ENCODE measurements around the gene ARHGAP12.

Gene ARHGAP12

DNA sequence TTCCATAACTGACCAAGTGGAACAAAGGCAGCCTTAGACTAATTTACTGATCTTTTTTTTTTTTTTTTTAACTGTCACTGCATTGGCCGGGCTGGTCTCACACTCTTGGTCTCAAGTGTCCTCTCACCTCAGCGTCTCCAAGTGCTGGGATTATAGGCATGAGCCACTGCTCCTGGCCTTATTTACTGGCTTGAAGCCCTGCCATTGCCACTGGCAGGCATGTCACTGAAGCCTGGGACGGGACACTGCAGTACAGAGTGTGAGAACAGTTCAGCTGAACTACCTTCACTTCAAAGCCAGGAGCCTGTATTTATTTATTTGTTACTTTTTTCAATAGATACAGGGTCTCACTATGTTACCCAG is 15.4 kb upstream of the ARHGAP12 start:
- Histone ChIP-seq H3K36me3 (ENCODE audit: insufficient read depth, low read depth, low read length) (no peaks in the 10 kb centered on the region), H3K9me3 (ENCODE audit: insufficient read depth, low read depth, low read length) (no peaks in the 10 kb centered on the region), H3K4me1 (ENCODE audit: insufficient read depth, low read length) (peaks cover 14% of the 10 kb centered on the region; the same call in 1 of the 2 replicates), H3K27me3 (ENCODE audit: insufficient read depth, low read length) (no peaks in the 10 kb centered on the region), H3K27ac (ENCODE audit: low read length) (no peak overlapping the region), H3K9ac (ENCODE audit: low read depth, low read length) (no peak overlapping the region), H3K4me3 (ENCODE audit: low read length) (no peak overlapping the region)

DNA sequence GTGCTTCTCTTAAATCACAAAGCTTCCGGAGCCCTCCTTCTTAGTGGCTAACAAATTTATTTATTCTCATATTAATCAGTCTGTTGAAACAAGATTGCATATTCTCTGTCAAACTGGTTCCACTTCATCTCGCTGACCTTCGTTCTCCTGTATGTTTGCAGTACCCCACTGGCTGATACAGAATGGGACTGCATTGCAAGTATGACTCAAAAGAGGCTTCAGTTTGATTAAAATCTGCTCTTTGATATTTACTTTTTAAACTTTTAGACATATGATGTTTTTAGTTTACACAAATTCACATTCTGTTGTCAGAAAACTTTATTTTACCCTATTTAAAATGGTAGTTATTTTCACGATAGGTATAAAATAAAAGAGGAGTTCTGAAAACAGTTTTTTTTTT is 14.3 kb upstream of the ARHGAP12 start:
- Histone ChIP-seq H3K9ac (ENCODE audit: low read depth, low read length) (no peak overlapping the region), H3K27ac (ENCODE audit: low read length) (no peak overlapping the region), H3K36me3 (ENCODE audit: insufficient read depth, low read depth, low read length) (no peaks in the 10 kb centered on the region), H3K9me3 (ENCODE audit: insufficient read depth, low read depth, low read length) (no peaks in the 10 kb centered on the region), H3K27me3 (ENCODE audit: insufficient read depth, low read length) (no peaks in the 10 kb centered on the region), H3K4me1 (ENCODE audit: insufficient read depth, low read length) (peaks cover 14% of the 10 kb centered on the region; the same call in 1 of the 2 replicates), H3K4me3 (ENCODE audit: low read length) (no peak overlapping the region)

DNA sequence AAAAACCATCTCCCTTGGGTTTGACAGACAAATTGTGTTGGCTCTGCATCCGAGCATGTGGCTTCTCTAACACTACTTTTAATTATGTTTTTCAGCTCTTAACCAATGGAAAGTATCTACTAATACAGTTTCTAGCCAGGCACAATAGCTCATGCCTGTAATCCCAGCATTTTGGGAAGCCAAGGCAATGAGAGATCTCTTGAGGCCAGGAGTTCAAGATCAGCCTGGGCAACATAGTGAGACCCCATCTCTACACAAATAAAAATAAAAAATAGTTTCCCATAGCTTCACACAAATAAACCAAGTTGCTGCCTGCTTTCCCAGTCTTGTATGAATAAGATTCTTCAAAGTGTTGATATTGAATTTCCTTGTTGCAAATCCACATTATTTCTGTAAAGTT is 13.8 kb upstream of the ARHGAP12 start:
- Histone ChIP-seq H3K4me3 (ENCODE audit: low read length) (no peak overlapping the region), H3K27ac (ENCODE audit: low read length) (no peak overlapping the region), H3K27me3 (ENCODE audit: insufficient read depth, low read length) (no peaks in the 10 kb centered on the region), H3K4me1 (ENCODE audit: insufficient read depth, low read length) (peaks cover 14% of the 10 kb centered on the region; the same call in 1 of the 2 replicates), H3K9ac (ENCODE audit: low read depth, low read length) (no peak overlapping the region), H3K36me3 (ENCODE audit: insufficient read depth, low read depth, low read length) (no peaks in the 10 kb centered on the region), H3K9me3 (ENCODE audit: insufficient read depth, low read depth, low read length) (no peaks in the 10 kb centered on the region)

DNA sequence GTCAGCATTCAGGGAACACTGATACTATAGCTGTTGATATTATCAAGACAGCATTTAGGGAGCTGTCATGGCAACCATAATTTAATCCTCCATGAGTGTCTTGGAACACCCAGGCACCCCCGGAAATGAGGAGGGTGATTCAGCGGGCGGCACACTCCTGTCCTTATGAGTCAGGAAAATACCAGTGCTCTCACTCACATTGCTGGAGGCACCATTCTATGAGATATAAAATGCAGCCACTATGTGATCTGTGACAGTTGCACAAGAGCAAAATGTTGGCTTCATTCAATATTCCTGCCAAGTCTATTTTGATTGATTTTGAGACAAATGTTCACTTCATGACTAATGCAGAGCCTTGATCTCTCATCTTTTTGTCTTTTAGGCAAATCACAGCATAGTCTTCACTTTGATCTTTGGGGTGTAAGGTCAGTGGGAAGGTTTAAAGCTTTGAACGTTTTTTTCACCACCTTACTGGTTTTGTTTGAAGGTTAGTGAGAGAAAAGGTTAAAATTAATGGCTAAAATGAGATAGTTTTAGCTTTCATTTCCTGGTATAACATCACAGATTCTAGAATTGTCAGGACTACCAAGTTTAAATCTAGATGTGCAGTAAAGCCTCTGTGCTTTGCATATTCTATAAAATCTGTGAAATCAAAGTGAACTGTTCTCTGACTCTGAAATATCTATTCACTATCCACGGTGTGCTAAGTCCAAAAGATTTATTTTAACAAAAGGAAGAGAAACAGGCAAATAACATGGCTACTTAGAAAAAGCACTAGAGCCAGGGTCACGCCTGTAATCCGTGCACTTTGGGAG is 12.4 kb upstream of the ARHGAP12 start:
- Histone ChIP-seq H3K36me3 (ENCODE audit: insufficient read depth, low read depth, low read length) (no peaks in the 10 kb centered on the region), H3K9me3 (ENCODE audit: insufficient read depth, low read depth, low read length) (no peaks in the 10 kb centered on the region), H3K4me1 (ENCODE audit: insufficient read depth, low read length) (peaks cover 14% of the 10 kb centered on the region; the same call in 1 of the 2 replicates), H3K27ac (ENCODE audit: low read length) (no peak overlapping the region), H3K9ac (ENCODE audit: low read depth, low read length) (no peak overlapping the region), H3K4me3 (ENCODE audit: low read length) (no peak overlapping the region), H3K27me3 (ENCODE audit: insufficient read depth, low read length) (no peaks in the 10 kb centered on the region)

DNA sequence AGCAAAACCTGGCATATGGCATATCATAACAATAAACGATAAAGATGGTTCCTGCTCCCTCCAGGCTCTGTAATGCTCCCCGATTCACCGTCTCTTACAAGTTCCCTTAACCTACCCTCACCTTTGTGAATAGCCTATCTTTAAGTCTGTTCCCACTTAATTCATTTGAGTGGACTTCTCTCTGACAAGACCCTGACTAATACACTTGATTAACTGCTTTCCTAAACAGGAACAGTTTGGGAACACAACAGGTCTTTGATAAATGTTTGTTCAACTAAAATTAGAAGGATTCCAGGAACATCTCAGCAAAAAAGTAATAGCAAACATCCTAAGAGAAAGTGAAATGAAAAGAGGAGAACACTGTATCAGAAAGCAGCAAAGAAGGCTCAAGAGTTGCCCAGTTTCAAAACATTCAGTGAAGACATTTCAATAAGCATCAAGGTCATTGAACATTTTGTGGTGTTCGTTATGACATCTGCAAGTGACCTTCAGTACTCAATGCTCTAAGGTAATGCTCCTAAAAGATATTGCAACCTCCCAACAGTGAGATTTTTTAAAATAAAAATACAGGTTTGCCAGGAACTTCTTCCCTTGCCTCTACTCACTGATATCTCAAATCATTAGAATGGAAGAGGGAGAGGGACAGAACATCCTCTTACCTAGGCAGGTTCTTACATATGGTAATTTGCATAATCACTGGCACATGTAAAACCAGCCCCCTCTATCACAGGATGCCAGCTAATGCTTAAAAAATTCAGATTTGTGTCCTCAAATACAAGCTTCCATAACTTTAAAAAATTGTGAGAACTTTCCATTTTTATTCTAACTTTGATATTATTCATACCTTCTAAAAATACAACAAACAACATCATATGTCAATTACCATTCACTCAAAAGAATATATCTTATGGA is 11.4 kb upstream of the ARHGAP12 start:
- Histone ChIP-seq H3K9ac (ENCODE audit: low read depth, low read length) (no peak overlapping the region), H3K9me3 (ENCODE audit: insufficient read depth, low read depth, low read length) (no peaks in the 10 kb centered on the region), H3K27me3 (ENCODE audit: insufficient read depth, low read length) (no peaks in the 10 kb centered on the region), H3K27ac (ENCODE audit: low read length) (no peak overlapping the region), H3K36me3 (ENCODE audit: insufficient read depth, low read depth, low read length) (no peaks in the 10 kb centered on the region), H3K4me3 (ENCODE audit: low read length) (no peak overlapping the region), H3K4me1 (ENCODE audit: insufficient read depth, low read length) (peaks cover 10% of the 10 kb centered on the region; the same call in 1 of the 2 replicates)

DNA sequence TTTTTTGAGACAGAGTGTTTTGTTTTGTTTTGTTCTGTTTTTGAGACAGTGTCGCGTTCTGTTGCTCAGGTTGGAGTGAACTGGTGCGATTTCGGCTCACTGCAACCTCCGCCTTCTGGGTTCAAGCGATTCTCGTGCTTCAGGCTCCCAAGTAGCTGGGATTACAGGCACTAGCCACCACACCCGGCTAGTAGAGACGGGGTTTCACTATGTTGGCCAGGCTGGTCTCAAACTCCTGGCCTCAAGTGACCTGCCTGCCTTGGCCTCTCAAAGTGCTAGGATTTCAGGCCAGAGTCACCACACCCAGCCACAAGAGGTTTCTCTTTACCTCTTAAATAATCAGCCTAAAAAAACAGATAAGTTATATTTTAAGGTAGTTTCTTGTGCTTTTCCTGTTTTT is 8.7 kb upstream of the ARHGAP12 start:
- no peak overlapping the region for H3K4me3 ChIP-seq (ENCODE audit: low read length)
- H3K36me3 ChIP-seq (ENCODE audit: insufficient read depth, low read depth, low read length) = no peaks in the 10 kb centered on the region
- no peaks in the 10 kb centered on the region for H3K9me3 ChIP-seq (ENCODE audit: insufficient read depth, low read depth, low read length)
- no peaks in the 10 kb centered on the region for H3K27me3 ChIP-seq (ENCODE audit: insufficient read depth, low read length)
- H3K4me1 ChIP-seq (ENCODE audit: insufficient read depth, low read length) = 0 out of 2 replicates have a peak, but pooled peaks cover 6% of the 10 kb centered on the region
- H3K27ac ChIP-seq (ENCODE audit: low read length) = no peak overlapping the region
- no peak overlapping the region for H3K9ac ChIP-seq (ENCODE audit: low read depth, low read length)

DNA sequence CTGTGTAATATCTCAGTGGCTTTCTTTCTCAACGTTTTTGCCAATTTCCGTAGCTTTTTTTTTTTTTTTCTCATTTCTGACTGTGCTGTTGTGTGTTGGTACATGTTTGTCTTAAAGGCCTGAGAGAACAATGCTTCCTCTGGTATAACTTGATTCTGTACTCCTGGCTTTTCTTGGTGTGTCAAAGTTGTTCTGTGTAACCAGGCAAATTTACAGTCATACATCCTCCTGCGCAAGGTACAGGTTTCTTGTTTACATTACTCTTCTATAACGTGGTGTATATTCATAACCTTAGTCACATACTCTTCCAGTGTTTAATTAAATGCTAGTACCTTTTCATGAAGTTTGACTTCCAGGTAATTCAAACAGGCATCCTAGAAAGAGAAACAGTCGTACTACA is 8.3 kb upstream of the ARHGAP12 start:
- Histone ChIP-seq H3K27me3 (ENCODE audit: insufficient read depth, low read length) (no peaks in the 10 kb centered on the region), H3K36me3 (ENCODE audit: insufficient read depth, low read depth, low read length) (no peaks in the 10 kb centered on the region), H3K4me1 (ENCODE audit: insufficient read depth, low read length) (0 out of 2 replicates have a peak, but pooled peaks cover 6% of the 10 kb centered on the region), H3K9ac (ENCODE audit: low read depth, low read length) (no peak overlapping the region), H3K27ac (ENCODE audit: low read length) (no peak overlapping the region), H3K4me3 (ENCODE audit: low read length) (no peak overlapping the region), H3K9me3 (ENCODE audit: insufficient read depth, low read depth, low read length) (no peaks in the 10 kb centered on the region)

DNA sequence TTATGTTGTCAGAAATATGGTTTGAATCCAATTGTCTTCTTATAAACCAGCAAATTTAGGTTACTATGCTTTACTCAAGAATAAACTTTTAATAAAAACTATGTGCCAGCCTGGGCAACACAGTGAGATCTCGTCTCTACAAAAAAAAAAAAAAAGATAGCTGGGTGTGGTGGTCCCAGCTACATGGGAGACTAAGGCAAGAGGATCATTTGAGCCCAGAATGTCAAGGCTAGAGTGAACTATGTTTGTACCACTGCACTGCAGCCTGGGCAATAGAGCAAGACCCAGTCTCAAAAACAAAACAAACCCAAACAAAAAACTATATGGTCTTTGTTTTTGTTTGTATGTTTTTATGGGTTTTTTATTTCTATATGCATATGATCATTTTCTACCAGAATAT is 7.5 kb upstream of the ARHGAP12 start:
- H3K27me3 ChIP-seq (ENCODE audit: insufficient read depth, low read length) = no peaks in the 10 kb centered on the region
- H3K27ac ChIP-seq (ENCODE audit: low read length) = no peak overlapping the region
- H3K9me3 ChIP-seq (ENCODE audit: insufficient read depth, low read depth, low read length) = no peaks in the 10 kb centered on the region
- 0 out of 2 replicates have a peak, but pooled peaks cover 6% of the 10 kb centered on the region for H3K4me1 ChIP-seq (ENCODE audit: insufficient read depth, low read length)
- H3K9ac ChIP-seq (ENCODE audit: low read depth, low read length) = no peak overlapping the region
- no peak overlapping the region for H3K4me3 ChIP-seq (ENCODE audit: low read length)
- H3K36me3 ChIP-seq (ENCODE audit: insufficient read depth, low read depth, low read length) = no peaks in the 10 kb centered on the region

DNA sequence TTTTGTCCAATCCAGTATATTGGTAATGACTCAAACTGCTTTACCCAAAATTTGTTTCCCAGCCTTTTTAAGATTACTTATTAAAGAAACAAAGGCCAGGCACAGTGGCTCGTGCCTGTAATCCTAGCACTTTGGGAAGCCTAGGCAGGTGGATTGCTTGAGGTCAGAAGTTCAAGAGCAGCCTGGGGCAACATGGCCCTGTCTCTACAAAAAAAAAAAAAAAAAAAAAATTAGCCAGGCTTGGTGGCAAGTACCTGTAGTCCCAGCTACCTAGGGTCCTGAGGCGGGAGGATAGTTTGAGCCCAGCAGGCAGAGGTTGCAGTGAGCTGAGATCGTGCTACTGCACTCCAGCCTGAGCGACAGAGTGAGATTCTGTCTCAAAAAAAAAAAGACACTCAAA is 7.0 kb upstream of the ARHGAP12 start:
- Histone ChIP-seq H3K9me3 (ENCODE audit: insufficient read depth, low read depth, low read length) (no peaks in the 10 kb centered on the region), H3K36me3 (ENCODE audit: insufficient read depth, low read depth, low read length) (no peaks in the 10 kb centered on the region), H3K9ac (ENCODE audit: low read depth, low read length) (no peak overlapping the region), H3K27ac (ENCODE audit: low read length) (no peak overlapping the region), H3K27me3 (ENCODE audit: insufficient read depth, low read length) (no peaks in the 10 kb centered on the region), H3K4me3 (ENCODE audit: low read length) (no peak overlapping the region), H3K4me1 (ENCODE audit: insufficient read depth, low read length) (0 out of 2 replicates have a peak, but pooled peaks cover 6% of the 10 kb centered on the region)

DNA sequence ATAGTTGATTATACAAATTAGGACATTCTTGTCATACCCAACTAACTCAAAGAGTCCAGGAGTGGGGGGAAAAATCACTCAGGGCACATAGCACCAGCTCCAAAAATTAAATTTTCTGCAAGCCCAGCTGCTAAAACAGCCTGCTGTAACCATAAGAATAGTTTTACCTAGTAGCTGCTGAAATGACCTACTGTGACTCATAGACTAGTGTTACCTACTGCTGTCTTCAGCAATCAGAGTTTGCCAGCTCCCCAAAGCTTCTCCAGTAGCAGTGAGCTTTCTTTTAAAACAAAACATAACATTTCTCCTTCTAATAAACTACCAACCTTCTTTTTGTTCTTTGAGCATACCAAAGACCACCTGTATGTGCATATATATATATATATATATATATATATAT is 4.2 kb upstream of the ARHGAP12 start:
- Histone ChIP-seq H3K36me3 (ENCODE audit: insufficient read depth, low read depth, low read length) (no peaks in the 10 kb centered on the region), H3K27ac (ENCODE audit: low read length) (no peak overlapping the region), H3K27me3 (ENCODE audit: insufficient read depth, low read length) (no peaks in the 10 kb centered on the region), H3K9me3 (ENCODE audit: insufficient read depth, low read depth, low read length) (no peaks in the 10 kb centered on the region), H3K4me1 (ENCODE audit: insufficient read depth, low read length) (peaks cover 8% of the 10 kb centered on the region), H3K4me3 (ENCODE audit: low read length) (no peak overlapping the region), H3K9ac (ENCODE audit: low read depth, low read length) (no peak overlapping the region)

DNA sequence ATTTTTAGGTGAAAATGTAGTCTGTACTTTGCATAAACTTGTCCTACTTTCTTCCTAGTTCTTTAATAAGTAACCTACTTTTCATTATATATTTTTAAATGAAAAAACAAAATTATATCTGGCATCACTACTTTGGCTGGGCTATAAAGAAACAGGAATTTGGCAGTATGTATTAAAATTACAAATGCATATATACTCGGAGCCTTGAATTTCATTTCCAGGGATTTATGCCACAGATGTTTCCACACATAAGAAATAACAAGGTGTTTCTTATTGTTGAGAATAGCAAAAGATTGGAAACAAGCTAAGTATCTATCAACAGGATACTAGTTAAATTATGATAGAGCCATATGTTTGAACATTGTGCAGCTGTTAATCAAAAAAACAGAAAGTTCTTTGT is 2.2 kb upstream of the ARHGAP12 start:
- Histone ChIP-seq H3K36me3 (ENCODE audit: insufficient read depth, low read depth, low read length) (no peaks in the 10 kb centered on the region), H3K9me3 (ENCODE audit: insufficient read depth, low read depth, low read length) (no peaks in the 10 kb centered on the region), H3K4me1 (ENCODE audit: insufficient read depth, low read length) (peaks cover 14% of the 10 kb centered on the region), H3K4me3 (ENCODE audit: low read length) (no peak overlapping the region), H3K27ac (ENCODE audit: low read length) (no peak overlapping the region), H3K27me3 (ENCODE audit: insufficient read depth, low read length) (no peaks in the 10 kb centered on the region), H3K9ac (ENCODE audit: low read depth, low read length) (no peak overlapping the region)

Data from iPS-20b (cell line).